ENCODE measurements around the gene PRR5L.

Gene PRR5L

DNA sequence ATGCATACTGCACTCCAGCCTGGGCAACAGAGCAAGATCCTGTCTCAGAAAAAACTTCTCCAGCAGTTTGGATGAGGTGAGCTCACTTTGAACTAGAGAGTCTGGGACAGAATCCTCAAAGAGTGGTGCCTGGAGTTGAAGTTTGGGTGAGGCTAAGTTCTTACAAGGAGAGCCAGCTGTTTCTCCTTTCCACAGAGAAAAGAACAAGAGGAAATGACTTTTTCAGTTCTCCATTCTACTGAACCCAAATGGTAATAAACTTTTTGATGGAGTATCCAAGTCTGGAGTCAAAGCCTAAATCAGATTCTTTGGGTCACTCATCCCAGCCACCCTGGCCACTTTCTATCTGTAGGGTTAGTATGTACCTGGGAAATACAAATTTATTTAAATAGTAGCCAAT, 111.3 kb downstream of the PRR5L start:
- DNase-seq, result no peak

- DNase-seq, result peak; percentile 22
Measured at GRCh38 chr11:36408498-36409136, 112.5 kb downstream of the PRR5L start.

GRCh38 chr11:36409152-36409816, 113.2 kb downstream of the PRR5L start:
- DNase-seq, result peak; percentile 52

- DNase-seq, result peak; percentile 52
Measured at GRCh38 chr11:36411202-36411640, 115.1 kb downstream of the PRR5L start.

DNA sequence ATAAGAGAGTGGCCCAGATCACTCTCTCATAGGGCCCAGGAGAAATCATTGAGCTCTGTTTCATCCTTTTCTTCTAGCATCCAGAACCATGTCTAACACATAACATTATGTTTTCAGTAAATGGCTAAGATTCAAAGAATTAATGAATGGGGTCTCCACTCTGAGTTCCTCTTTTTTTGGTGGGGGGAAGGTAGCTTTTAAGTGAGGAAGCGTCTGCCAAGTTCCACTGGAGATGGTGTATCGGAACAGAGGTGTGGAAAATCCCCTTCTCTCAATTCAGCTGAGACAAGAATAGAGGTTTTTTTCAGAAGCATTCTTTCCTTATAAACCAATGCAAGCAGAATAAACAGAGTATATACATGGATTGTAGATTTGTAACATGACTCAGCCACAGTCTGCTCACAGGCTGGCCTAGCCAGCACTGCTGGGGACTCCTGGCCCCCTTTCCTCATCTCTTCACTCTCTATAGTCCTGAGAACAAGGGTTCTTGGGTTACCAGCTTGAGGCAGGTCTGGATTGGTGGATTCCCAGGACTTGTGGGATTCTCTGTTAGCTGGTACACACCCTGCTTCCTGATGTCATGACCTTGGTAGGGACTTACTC, 116.8 kb downstream of the PRR5L start:
- DNase-seq, result no peak

DNA sequence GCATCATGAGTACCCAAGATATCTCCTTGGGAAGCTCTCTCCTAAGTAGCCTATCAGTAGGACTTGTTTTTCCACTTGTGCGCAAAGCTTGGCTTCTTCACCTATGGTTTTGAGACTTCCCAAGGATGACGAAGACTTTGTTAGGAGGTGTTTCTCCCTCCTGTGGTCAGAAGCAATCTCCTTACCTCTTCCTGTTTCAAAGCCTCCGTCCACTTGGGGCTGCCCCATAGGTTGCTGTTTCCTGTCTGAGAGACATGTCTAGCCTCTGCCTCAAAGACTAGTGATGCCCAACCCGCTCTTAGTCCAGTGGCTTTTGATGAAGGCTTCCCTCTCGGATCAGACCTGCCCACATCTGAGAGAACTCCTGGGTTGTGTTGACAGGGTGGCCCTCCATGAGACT, 121.1 kb downstream of the PRR5L start:
- no peak for DNase-seq

- no peak for DNase-seq
Measured at GRCh38 chr11:36419791-36420424, 123.8 kb downstream of the PRR5L start.

DNA sequence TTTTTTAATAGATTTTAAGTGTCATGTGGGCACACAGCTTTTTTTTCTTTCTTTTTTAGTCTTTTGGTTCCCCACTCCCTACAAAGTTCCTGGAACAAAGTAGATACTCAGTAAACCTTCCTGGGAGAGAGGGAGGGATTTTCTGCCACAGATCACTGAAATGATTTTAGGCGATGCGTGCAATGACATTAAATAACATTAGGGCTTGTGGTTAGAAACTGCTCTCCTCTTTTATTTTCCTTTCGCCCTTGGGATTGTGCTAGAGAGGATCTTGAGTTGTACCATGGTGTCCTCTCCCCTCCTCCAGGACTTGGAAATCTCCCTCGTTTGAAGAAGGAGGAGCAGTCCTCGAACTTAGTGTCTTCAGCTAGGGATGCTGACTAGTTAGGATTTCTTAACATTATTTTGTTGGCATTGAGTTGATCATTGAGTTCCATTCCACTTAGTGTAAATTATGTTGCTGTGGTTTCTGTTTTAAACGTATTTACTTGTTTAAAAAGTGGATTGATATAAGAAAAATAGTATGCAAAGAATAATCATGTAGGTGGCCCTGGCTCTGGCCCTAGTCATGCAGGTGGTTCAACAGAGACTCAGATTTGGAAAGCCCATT, 125.6 kb downstream of the PRR5L start:
- no peak for DNase-seq

DNA sequence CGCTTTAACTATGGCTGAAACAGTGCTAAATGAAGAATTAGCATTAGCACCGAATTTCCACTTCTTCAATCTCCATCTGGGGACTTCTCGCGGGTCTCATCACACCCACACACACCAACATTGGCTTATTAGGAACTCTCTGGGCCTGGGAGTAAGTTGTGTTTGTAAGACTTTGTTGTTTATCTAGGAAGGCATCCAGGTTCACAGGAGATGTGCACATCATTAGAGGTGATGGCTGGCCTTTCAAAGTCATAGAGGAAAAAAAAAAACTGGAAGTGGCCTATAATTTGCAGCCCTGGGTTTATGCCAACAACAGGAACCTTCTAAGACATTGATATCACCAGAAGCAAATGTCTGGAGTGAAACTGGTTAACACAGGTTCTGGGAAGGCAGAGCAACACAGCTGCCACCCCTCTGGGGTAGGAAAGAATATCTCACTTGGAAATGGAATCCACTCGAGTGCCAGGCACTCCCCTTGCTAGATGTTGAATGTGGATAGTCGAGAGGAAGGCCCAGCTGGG, 129.5 kb downstream of the PRR5L start:
- DNase-seq, result no peak

- peak; percentile 13 for DNase-seq
Measured at GRCh38 chr11:36426226-36426848, 130.2 kb downstream of the PRR5L start.

DNA sequence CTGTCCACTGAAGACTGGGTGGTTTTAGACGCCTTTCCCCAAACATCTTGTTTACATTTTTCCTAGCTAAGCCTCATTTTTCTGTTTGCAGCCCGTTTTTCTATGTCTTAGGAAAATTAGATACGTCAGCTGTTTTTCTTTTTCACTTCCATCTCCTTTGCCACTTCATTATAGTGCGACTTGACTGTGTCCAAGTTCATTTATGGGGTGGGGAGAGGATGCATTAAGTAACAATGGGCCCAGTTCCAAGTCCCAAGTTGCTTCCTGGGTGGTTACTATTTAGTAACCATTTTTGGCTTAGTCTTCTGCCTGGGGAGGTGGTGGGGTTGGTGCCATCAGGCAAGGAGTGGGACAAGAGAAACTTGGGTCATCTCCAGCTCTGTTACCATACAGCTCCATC, 131.0 kb downstream of the PRR5L start:
- no peak for DNase-seq

DNA sequence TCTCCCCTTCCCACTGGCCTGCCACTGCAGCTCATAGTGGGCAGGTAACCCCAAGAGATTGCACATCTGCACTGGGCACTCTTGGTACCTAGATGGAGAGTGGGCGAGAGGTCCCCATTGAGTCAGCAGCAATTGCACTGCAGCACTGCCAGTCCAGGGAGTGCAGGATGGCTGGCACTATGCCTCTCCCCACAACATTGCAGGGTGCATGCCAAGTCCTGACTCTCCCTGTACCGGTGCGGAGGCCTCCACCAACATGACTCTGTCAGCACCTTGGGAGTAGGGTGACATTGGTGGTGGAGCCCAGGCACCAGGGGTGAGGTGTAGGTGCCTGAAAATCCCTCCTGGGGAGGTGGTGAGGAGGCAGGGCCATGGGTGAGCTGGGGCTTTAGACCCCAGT, 131.8 kb downstream of the PRR5L start:
- no peak for DNase-seq

DNA sequence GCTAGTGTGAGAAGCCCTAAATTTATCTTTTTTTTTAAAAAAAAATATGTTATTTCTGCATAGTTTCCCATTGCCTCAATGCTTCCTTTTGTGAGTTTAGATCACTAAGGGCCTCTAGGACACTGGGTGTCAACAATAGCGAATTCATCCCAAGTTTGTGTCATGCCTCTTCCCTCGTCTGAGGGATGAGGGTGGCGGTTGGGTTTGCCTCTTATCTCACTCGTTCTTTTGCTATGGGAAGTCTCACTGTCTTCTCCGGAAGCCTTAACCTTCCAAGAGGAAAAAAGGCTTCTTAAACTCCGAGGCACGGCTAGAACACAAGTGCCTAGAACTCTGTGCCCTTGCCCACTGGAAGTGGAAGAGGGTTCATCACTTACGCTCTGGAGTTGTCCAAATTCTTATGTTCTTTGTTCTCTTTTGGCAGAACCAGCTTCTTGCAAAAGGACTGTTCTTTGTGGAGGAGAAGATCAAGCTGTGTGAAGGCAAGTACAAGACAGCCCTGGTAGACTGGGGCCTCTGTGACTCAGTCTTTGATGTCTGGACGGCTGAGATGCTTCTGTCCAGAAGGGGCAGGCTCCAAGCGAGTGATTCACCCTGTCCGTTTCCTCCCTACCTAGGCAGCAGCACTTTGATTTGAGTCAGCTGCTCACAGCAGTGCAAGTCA, 135.5 kb downstream of the PRR5L start:
- no peak for DNase-seq

DNA sequence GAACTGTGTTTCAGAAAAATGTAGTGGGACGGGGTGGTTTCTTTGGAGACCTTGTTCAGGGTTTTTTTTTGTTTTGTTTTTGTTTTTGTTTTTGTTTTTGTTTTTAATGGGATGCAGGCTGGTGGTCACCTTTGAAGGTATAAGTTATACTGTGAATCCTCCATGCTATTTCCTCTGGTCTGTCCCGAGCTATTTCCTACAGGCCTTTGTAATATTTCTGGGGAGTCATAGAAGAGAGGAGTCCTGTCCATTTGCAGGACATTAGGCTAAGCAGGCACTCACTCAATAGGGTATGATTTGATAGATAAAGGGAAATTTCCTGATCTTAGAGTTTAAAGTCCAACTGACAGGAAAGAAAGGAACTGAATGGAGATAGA, 136.0 kb downstream of the PRR5L start:
- DNase-seq, result no peak

- DNase-seq, result no peak
Measured at GRCh38 chr11:36432738-36433137, 136.7 kb downstream of the PRR5L start.

GRCh38 chr11:36436064-36436463, 140.0 kb downstream of the PRR5L start:
- DNase-seq, result no peak

GRCh38 chr11:36436589-36436988, 140.5 kb downstream of the PRR5L start:
- no peak for DNase-seq

DNA sequence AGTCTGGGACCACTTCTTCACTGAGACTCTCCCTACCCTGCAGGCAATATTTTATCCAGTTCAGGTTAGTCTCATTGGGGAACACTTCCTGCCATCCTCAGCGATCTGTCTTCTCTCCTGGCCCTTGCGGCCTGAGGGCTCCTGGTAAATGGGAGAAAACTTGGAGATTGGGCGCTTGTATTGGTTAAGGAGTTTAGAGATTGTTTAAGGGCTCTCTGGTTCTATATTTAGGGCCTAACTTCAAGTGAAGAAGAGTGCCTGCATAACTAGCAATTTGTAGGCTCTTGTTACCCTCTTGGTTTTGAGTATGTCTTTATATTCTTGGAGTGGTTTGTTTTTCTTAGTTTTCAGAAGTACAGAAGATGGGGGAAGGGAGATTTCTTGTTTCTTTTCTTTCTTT, 141.3 kb downstream of the PRR5L start:
- DNase-seq, result no peak

GRCh38 chr11:36438126-36438525, 142.0 kb downstream of the PRR5L start:
- DNase-seq, result no peak

DNA sequence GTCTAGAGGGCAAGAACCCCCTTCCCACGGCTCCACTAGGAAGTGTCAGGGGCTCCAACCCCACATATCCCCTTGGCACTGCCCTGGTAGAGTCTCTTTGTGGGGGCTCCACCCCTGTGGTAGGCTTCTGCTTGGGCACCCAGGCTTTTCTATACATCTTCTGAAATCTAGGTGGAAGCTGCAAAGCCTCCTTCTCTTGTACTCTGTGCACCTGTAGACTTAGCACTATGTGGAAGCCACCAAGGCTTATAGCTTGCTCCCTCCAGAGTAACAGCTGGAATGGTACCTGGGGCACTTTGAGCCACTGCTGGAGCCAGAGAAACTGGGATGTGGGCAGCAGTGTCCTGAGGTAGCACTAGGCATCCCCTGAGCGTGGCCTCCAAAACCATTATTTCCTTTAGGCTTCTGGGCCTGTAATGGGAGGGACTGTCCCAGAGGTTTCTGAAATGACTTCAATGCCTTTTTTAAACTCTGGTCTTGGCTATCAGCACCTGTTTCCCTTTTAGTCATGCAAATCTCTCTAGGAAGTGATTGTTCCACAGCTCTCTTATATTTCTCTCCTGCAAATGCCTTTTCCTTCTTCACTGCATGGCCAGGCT, 145.6 kb downstream of the PRR5L start:
- no peak for DNase-seq

DNA sequence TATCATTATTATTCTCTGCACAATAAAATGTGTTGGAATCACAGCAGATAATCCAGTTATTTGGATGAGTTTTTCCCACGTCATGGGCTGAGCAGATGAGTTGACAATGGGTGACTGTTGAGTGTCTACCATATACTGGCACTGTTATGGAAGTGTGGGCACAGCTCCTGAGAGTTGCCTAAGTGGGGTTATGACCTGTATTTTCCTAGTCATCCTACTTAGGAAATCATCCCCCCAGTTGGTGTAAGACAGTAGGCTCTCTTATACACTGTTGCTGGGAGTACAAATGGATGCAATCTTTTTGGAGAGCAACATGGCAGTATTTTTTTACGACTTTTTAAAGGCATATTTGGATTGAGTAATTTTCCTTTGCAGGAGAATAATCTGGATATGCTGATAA, 147.6 kb downstream of the PRR5L start:
- DNase-seq, result no peak

DNA sequence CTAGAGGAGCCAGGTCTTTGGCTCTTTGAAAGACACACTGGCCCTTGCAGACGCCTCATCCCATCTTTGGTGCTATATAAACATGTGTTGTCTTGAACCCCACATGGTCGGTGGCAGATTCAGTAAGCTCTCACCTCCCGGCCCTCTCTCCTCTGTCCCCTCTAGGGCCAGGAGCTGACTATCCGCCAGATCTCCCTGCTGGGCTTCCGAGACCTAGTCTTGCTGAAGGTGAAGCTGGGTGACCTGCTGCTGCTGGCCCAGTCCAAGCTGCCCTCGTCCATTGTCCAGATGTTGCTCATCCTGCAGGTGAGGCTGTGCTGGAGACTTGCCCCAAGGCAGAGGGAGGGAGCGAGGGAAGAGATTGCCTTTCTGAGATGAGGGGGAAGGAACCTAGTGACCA, 150.0 kb downstream of the PRR5L start:
- no peak for DNase-seq

All from CD4-positive, alpha-beta T cell treated with Interleukin-17A for 1 hour (primary cell).